Raji (cell line): Measurements from ENCODE around the gene ARG2.

Experiments
- POLR2A ChIP-seq: IDR thresholded peaks from 2 replicates; pipeline ENCODE4 v1.6.1; 2011; ENCODE audit warnings: low read depth, low read length, control low read depth; ENCODE audit not compliant: insufficient read depth

ARG2 gene

DNA sequence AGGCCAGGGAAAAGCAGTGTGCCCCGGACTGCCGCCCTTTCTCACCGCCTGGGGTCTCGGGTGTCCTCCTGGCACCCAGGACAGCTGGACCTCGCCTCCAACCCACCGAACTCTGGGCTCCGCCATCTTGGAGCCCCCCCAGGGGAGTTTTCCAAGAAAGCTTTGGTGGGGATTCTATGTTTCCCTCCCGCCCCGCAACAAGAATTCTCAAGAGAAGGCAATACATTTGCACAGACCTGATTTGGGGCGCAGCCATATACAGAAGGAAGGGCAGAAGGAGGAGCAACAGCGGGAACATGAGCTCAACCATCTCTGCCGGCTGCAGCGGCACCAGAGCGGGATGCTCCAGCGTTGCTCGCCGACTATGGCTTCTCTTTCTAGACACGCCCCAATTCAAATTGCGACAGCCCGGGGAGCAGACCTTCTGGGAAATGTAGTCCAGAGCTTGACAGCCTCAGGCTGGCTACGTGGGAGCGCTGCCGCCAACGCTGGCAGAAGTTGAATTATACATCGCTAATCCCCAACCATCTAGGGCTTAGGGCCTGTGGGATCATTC, 75.8 kb downstream of the ARG2 start, which contains the start of gene RDH11:
Gene RDH11, minus strand, starts transcription at position 371 of the 556 bp plus-strand sequence. Its CDS starts 61 bp downstream, at position 310.
- TF ChIP-seq POLR2A, result peak; percentile 99

DNA sequence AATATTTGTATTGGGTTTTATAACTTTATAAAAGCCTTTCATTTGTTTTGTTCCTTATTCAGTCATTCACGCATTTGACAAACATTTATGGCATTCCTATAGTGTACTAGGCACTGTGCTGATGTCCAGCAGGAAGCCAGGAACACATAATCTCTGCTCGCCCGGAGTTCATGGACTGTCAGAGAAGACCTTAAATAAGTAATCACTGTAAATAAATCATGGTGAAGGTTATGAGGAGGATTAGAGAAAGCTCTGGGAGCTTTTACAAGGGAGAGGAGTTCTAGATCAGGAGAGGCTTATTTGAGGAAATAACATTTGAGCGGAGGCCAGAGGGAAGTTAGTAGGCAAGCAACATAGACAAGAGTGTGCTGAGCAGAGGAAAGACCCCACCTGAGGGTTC, 77.3 kb downstream of the ARG2 start:
- no peak for TF ChIP-seq POLR2A

GRCh38 chr14:67698179-67698578, 78.5 kb downstream of the ARG2 start:
- no peak for TF ChIP-seq POLR2A
